ENCODE measurements around the gene LY86. TPM values are rescaled to one million over a fixed set of nuclear protein-coding genes. Genes with fewer than 3 reads are reported as not detected.
"Not testable (repeated sequence)": the region's sequence is repeated elsewhere in the genome, so short reads cannot be mapped to it uniquely, and the experiment has no call there.

The LY86 gene
- total RNA-seq, 1 experiment from 2014 or later: not detected

- no peak for DNase-seq (ENCODE audit: low spot score)
Measured at GRCh38 chr6:6652932-6653331, 64.4 kb downstream of the LY86 start.

- DNase-seq (ENCODE audit: low spot score): no peak
Measured at GRCh38 chr6:6654599-6655575, 66.4 kb downstream of the LY86 start.

- no peak for DNase-seq (ENCODE audit: low spot score)
Measured at GRCh38 chr6:6655805-6656251, 67.3 kb downstream of the LY86 start.

DNA sequence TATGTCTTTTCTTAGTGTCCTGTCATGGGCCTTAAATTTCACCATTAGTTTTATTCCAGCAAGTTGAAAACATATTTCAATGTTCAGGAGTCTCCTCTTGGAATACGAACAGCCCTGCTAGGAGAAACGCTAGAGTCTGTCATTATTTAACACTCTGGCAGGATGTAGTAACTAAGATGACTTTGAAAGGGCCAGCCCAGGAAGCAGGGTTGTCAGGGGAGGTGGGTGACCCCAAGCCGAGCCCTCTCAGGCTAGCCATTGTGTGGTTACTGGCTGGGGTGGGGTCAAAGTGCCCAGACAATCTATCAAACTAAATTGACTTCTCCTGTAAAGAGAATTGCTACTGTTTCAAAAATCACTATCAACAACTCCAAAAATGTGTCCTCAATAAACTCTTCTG, 67.8 kb downstream of the LY86 start:
- DNase-seq (ENCODE audit: low spot score): no peak

DNA sequence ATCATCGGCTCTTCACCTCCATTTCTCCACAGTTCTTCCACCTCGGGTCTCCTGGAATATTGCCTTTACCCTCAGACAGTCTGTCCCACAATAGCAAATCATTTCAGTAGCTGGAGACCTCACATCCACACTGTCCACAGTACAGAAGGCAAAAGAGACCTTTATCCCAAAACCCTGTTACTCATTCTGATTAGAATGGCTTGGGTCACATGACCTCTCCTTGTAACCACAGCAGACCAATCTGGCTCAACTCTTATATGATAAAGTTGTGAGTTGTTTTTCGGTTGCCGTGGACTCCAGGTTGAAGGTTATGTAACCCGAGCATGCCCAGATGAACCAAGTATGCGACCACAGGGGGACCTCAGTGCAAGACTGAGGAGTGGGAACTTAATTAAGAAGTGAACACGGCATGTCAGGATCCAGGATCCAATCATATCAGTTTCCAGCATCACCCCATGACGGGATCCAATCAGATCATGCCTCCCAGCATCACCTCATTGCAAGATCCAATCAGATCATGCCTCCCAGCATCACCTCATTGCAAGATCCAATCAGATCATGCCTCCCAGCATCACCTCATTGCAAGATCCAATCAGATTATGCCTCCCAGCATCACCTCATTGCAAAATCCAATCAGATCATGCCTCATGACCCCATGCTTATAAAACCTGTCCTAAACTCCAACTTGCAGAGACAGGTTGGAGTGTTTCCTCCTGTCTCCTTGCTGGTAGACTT, 68.7 kb downstream of the LY86 start:
- no peak for DNase-seq (ENCODE audit: low spot score)

GRCh38 chr6:6657820-6658217, 69.3 kb downstream of the LY86 start:
- no peak for DNase-seq (ENCODE audit: low spot score)

DNA sequence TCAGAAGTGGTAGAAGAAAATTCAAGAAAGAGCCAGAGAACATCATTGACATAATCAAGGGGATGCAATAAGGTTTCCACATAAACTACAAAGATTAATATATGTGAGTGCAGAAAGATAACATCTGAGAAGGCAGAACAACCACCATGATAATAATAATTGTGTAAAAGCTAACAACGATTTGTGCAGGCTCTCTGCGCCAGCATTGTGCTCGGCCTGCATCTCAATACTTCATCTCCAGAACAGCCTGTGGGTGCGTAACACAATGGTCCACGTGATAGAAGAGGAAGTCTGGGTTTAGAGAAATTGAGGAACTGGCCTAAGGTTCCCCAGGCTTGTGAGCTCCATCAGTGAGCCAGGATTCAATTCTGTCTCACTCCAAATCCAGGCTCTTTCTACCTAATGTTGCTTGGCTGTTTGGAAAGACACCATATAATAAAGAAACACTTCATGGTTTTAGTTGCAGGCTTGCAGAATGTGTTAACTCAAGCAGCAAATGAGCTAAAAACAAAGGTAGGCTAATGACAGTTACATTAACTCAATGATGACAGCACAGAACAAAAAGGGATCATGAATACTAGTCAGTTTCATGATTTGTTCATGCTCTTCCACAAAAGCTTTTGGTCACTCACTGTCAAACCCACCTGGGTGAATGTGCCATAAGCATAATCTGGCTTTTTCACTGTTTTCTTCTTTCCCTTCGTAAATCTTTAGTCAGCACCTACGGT, 71.2 kb downstream of the LY86 start:
- no peak for DNase-seq (ENCODE audit: low spot score)

DNA sequence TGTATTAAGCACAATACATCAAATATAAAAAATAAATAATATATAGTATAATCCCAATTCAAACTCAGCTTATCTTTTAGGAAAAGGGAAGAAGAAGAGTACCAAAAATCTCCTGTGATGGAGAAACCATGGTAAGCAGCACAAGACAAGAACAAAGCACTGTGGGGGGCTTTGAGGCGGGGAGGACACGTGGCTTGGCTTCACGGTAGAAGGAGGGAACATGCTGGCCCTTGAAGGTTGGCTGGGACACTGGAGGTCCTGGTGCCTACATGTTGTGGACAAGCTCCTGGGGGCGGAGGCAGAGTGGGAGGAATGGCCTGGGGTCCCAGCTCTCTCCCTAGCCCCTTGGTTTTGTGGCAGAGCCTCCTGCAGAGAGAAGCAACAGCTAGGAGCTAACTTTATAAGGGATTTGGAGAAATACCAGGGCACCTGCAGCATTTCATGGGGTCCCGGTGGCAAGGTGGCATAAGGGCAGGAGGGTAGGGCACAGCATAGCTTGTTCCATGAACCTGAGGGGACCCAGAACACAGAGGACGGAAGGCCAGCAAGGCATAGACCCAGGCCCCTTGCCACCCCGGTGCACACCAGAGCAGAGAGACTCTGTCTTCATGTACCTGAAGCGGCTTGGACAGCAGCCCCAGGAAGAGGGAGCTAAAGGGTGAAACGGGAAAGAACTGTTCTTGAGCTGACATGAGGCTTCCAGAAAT, 72.0 kb downstream of the LY86 start:
- DNase-seq (ENCODE audit: low spot score): no peak

DNA sequence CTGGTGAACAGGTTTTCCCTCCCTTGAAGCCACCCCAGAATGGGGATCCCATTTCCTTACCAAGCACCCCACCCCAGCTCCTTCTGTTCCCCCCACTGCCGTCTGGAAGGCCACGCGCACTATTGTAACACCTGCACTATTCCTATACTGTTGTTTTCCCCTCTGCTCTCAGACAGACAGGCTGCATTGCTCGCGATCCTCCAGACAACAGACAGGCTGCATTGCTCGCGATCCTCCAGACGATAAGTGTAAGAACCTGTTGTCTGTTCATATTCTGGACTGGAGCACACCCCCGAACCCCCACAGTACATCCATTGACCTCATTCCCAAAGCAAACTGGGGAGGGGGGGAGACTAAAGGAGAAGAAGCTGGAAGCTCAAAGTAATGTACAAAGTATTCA, 72.7 kb downstream of the LY86 start:
- no peak for DNase-seq (ENCODE audit: low spot score)

DNA sequence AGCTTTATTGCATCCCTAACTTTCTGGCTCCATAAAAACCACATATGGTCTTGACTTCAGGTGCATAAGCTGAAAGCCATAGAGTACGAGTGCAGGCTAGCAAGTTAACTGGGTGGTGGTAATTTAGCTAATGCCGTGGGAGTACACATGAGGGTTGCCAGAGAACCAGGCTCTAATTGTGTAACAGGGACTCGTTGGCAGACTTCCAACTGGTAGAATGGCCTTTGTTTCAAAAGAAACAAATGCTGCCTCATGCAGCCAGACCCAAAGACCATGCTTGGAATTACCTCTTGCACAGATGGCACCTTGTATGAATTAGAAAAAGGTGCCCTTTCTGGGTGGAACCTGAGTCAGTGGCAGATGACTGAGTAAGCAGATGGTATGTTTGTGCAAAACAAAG, 73.2 kb downstream of the LY86 start:
- no peak for DNase-seq (ENCODE audit: low spot score)

GRCh38 chr6:6663421-6664135, 75.1 kb downstream of the LY86 start:
- no peak for DNase-seq (ENCODE audit: low spot score)

GRCh38 chr6:6665555-6666243, 77.2 kb downstream of the LY86 start:
- DNase-seq (ENCODE audit: low spot score): no peak

- not testable (repeated sequence) for DNase-seq (ENCODE audit: low spot score)
Measured at GRCh38 chr6:6670150-6670549, 81.6 kb downstream of the LY86 start.

- no peak for DNase-seq (ENCODE audit: low spot score)
Measured at GRCh38 chr6:6674872-6675271, 86.4 kb downstream of the LY86 start.

DNA sequence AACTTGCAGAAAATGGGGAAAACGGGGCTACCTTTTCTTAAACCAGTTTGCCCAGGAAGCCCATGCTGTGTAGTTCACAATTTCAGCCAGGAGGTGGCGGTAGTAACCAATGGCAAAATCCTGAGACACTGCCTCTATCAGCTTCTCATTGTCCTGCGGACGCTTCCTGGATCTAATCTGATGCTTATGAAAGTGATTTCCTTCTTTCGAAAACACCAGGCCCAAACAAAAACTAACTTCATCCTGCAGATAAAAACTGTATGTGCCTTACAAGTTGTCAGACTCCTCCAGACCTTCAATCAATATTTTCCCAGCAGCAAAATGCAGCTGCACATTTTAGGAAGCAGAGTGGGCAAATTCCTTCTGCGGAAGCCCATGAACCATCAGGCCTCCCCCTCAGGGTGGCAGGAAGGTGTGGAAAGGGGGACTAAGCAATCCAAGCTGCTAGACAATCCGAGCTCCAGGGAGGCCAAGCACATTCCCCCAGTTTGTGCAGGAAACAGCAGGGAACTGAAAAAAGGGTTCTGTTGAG, 88.5 kb downstream of the LY86 start:
- peak; percentile 68 for DNase-seq (ENCODE audit: low spot score)

- peak; percentile 71 for DNase-seq (ENCODE audit: low spot score)
Measured at GRCh38 chr6:6678185-6678671, 89.7 kb downstream of the LY86 start.

- no peak for DNase-seq (ENCODE audit: low spot score)
Measured at GRCh38 chr6:6678811-6679210, 90.3 kb downstream of the LY86 start.

- DNase-seq (ENCODE audit: low spot score): no peak
Measured at GRCh38 chr6:6679633-6680032, 91.1 kb downstream of the LY86 start.

- no peak for DNase-seq (ENCODE audit: low spot score)
Measured at GRCh38 chr6:6680526-6680925, 92.0 kb downstream of the LY86 start.
